HG02852 (cell line): ENCODE data around the gene GPR21.

Source experiments
- ATAC-seq: cut with Tn5 transposase; IDR thresholded peaks from one replicate; pipeline ENCODE4 v1.9.1; 2021; ENCODE audit warnings: mild to moderate bottlenecking, moderate library complexity; ENCODE audit not compliant: unreplicated experiment

GPR21 gene

GRCh38 chr9:123033352-123033751, at the start of gene GPR21:
GPR21 (plus strand) TSS chr9:123033667; CDS start chr9:123034567, 900 bp downstream.
- no peak for ATAC-seq

- no peak for ATAC-seq
Observed at GRCh38 chr9:122986010-122986409, 47.5 kb upstream of the GPR21 start.

GRCh38 chr9:122988141-122988540, 45.3 kb upstream of the GPR21 start:
- no peak for ATAC-seq

GRCh38 chr9:122988920-122989621, 44.4 kb upstream of the GPR21 start:
- peak; percentile 60 for ATAC-seq

GRCh38 chr9:122991370-122991830, 42.1 kb upstream of the GPR21 start:
- ATAC-seq, result no peak

- ATAC-seq, result no peak
Observed at GRCh38 chr9:122996586-122996985, 36.9 kb upstream of the GPR21 start.

GRCh38 chr9:122998448-122998847, 35.0 kb upstream of the GPR21 start:
- ATAC-seq, result no peak

- no peak for ATAC-seq
Observed at GRCh38 chr9:123000371-123001068, 32.9 kb upstream of the GPR21 start.

GRCh38 chr9:123002754-123003153, 30.7 kb upstream of the GPR21 start:
- ATAC-seq, result no peak

- no peak for ATAC-seq
Observed at GRCh38 chr9:123003466-123003865, 30.0 kb upstream of the GPR21 start.

- no peak for ATAC-seq
Observed at GRCh38 chr9:123005964-123006363, 27.5 kb upstream of the GPR21 start.

- ATAC-seq, result no peak
Observed at GRCh38 chr9:123007269-123007668, 26.2 kb upstream of the GPR21 start.

- no peak for ATAC-seq
Observed at GRCh38 chr9:123008909-123009308, 24.6 kb upstream of the GPR21 start.

GRCh38 chr9:123011380-123011779, 22.1 kb upstream of the GPR21 start:
- no peak for ATAC-seq

- ATAC-seq, result no peak
Observed at GRCh38 chr9:123011878-123012528, 21.5 kb upstream of the GPR21 start.

- ATAC-seq, result no peak
Observed at GRCh38 chr9:123016631-123017030, 16.8 kb upstream of the GPR21 start.

- ATAC-seq, result no peak
Observed at GRCh38 chr9:123020796-123021195, 12.7 kb upstream of the GPR21 start.

- no peak for ATAC-seq
Observed at GRCh38 chr9:123026425-123026824, 7.0 kb upstream of the GPR21 start.

GRCh38 chr9:123027517-123027916, 6.0 kb upstream of the GPR21 start:
- ATAC-seq, result no peak

- no peak for ATAC-seq
Observed at GRCh38 chr9:123028136-123028535, 5.3 kb upstream of the GPR21 start.

- no peak for ATAC-seq
Observed at GRCh38 chr9:123028973-123029372, 4.5 kb upstream of the GPR21 start.

- ATAC-seq, result no peak
Observed at GRCh38 chr9:123031963-123032362, 1.5 kb upstream of the GPR21 start.
